IPS-18c (cell line): Measurements from ENCODE around the gene ASTN2.

Experiments
- H3K4me3 ChIP-seq: 2 replicates; pipeline ENCODE4 v1.7.0; 2013; ENCODE audit warnings: low read depth, mild to moderate bottlenecking, low read length, moderate library complexity; ENCODE audit not compliant: insufficient read depth
- H3K9me3 ChIP-seq: one replicate; pipeline ENCODE4 v1.6.1; 2013; ENCODE audit warnings: mild to moderate bottlenecking, low read length, moderate library complexity; ENCODE audit not compliant: control insufficient read depth, insufficient read depth

The ASTN2 gene

GRCh38 chr9:116452227-116452626, 962.6 kb downstream of the ASTN2 start:
- peaks cover 6% of the 10 kb centered on the region for H3K9me3 ChIP-seq
- H3K4me3 ChIP-seq = no peak overlapping the region

GRCh38 chr9:116451500-116452115, 963.2 kb downstream of the ASTN2 start:
- Histone ChIP-seq H3K4me3 (no peak overlapping the region), H3K9me3 (peaks cover 4% of the 10 kb centered on the region)

DNA sequence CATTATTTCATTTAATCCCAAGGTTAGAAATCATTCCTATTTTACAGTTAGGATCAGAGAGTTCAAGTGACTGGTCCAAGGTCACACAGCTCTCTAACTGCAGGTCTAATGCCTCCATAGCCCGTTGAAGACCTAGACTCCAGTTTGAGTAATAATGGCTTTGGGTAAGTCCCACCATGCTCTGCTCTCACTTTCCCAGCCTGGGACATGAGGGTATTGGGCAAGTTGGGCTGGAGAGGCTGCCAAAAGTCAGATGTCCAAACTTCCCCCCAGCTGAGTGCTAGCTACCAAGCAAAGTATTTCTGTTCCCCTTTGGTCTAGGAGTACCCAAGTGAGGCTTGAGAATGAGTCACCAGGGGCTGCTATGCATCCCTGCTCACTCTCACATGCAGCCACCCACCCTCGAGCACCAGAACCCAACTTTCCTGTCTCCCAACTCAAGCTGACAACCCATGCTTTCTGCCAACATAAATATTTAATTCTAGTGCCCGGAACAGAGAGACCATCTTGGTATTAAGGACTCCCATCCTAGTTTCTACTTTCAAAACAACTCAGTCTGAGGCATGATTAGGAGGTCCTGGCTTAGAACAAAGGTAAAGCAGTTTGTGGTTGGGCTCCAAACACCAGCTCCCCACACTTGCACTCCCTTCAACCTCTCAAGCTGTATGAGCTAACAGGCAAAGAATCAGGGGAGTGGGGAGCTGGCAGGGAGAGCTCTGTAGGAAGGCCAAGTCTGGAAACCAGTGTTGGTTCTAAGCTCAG, 964.3 kb downstream of the ASTN2 start:
- Histone ChIP-seq H3K9me3 (peaks cover 2% of the 10 kb centered on the region), H3K4me3 (no peak overlapping the region)

DNA sequence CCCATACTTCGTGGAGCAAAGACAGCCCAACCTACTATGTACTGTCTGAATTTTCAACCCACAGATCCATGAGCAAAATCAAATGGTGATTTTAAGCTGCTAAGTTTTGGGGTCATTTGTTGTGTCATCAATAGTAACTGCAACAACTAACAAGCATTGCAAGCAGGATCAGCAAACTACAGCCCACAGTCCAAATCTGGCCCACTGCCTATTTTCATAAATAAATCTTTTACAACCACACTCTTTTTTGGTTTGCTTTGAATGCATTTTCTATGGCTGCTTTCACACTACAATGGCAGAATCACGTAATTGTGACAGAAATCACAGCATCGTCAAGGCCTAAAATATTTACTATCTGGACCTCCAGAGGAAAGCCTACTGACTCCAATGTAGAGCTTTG, 964.9 kb downstream of the ASTN2 start:
- no peak overlapping the region for H3K4me3 ChIP-seq
- peaks cover 2% of the 10 kb centered on the region for H3K9me3 ChIP-seq

GRCh38 chr9:116448431-116448830, 966.4 kb downstream of the ASTN2 start:
- peaks cover 2% of the 10 kb centered on the region for H3K9me3 ChIP-seq
- no peak overlapping the region for H3K4me3 ChIP-seq

DNA sequence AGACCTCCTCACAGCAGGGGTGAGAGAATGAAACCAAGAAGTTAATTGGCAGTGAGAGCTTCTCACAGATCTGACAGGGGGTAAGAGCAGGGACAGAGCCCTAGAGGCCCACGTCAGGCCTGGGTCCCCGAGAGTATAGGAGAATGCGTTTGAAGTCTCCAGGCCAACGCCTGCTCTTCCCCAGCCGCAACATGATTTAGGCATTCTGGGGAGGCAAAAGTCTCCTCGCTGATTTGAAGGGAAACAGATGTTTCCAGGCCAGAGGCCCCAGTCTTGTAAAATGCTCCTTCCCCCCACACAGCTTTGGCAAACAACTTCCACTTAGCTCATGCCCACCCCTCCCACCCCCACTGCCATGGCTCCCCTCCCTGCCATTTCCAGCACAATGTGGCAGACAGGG, 966.9 kb downstream of the ASTN2 start:
- Histone ChIP-seq H3K9me3 (peaks cover 2% of the 10 kb centered on the region), H3K4me3 (no peak overlapping the region)

DNA sequence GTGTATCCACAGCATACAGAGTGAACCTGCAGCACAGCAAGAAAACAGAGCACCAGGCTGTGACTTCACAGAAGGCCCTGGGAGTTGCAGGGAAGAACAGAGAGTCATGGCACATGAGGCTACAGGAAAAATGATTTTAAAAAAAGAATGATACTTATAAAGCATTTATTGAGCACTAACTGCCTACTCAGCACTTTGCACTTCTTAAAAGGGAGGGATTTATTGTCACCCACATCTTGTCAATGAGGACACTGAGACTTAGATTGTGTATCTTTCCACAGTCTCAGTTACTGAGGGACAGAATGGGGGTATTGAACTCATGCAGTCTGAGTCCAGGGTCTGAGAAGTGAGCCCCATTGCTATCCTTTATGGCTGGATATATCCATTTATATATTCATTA, 972.3 kb downstream of the ASTN2 start:
- Histone ChIP-seq H3K4me3 (no peak overlapping the region), H3K9me3 (no peaks in the 10 kb centered on the region)

DNA sequence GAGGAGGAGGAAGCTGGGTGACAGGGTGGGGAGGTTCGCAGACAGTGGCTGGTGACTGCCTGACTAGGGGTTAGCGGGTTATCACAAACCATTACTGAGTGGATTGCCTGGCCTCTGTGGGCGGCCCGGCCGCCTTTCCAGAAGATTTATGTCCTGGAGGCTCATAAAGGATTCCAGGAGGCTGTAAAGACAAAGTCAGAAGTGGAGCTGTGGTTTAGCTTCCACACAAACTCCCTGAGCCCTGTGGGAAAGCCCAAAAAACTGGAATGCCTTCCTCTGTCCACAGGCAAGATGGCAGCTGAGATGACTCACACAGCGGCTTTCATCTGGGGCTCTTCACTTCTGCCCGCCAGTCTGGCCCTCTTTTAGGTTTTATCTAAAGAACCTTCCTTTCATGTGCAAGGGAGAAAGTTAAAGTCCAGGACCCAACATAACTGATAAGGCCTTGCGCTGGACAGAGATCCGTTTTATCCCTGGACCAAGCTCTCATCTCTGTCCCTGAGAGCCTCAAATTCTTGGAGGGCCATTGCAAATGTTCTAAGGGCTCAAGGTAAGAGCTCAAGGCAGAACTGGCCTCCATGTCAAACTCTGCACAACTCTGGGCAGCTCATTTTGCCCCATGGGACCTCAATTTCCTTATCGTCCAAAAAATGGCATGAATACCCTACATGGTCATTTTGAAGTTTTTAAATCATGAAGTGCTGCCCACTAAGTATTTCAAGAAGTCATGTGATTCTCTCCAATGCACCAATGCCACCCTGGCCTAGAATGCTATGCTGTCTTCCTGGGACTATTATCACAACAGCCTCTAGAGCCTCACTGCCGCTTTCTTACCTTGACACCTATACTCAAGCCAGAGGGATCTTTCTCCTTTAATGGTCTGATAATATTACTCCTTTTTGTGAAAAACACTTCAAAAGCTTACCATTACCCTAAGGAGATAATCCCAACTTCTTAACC, 977.2 kb downstream of the ASTN2 start:
- Histone ChIP-seq H3K9me3 (no peaks in the 10 kb centered on the region), H3K4me3 (no peak overlapping the region)

DNA sequence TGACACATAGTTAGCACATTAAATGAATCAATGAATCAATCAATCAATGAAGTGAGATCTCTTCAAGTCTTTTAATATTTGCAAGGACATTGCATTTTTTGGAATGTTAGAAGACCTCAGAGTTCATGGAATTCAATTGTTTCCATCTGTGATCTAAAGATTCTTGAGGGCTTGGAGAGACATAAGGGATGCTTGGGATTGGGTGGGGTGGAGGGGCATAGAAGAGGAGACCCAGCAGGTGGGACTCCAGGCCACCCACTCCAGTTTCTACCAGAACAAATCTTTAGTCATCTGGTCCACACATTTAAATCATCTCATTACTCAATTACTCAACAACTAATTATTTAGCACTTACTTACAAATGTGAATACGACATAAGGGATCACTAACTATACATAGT, 978.7 kb downstream of the ASTN2 start:
- no peak overlapping the region for H3K4me3 ChIP-seq

DNA sequence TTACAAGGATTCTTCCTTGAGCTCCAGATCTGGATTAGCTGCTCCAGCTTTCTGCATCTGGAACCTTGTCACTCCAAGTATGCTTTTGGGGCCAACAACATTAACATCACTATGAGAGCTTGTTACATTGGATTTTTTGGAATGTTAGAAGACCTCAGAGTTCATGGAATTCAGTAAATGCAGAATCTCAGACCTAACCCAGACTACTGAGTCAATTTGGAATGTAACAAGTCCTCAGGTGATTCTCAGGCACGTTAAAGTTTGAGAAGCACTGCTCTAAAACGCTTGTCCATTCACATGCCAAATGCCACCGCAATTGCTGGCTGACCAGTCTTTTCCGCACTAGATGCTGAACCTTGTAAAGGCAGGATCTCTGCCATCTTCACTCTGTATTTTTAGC, 979.2 kb downstream of the ASTN2 start:
- no peak overlapping the region for H3K4me3 ChIP-seq
- no peaks in the 10 kb centered on the region for H3K9me3 ChIP-seq

More for the DNA sequence above, 978.7 kb downstream of the ASTN2 start:
- no peaks in the 10 kb centered on the region for H3K9me3 ChIP-seq

- Histone ChIP-seq H3K9me3 (no peaks in the 10 kb centered on the region), H3K4me3 (no peak overlapping the region)
Measured at GRCh38 chr9:116434314-116434713, 980.5 kb downstream of the ASTN2 start.

DNA sequence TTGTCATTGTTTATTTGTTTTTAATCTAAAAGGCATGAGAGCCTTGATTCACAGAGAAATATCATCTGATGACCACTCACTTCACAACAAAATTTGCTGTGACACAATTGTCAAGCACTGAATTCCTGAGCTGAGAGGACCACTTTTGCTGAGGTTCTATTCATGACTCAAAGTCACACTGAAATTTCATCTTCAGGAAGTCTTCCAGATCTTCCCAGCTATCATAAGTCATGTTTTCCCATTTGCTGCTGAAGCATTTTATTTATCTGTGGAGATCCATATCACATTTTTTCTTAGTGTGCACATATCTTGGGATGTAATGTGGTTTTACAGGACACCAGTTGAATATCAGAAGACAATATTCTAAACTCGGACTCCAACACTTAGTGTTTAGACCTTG, 982.8 kb downstream of the ASTN2 start:
- H3K9me3 ChIP-seq = no peaks in the 10 kb centered on the region

GRCh38 chr9:116430849-116431248, 984.0 kb downstream of the ASTN2 start:
- Histone ChIP-seq H3K9me3 (no peaks in the 10 kb centered on the region), H3K4me3 (no peak overlapping the region)

More for the DNA sequence above, 982.8 kb downstream of the ASTN2 start:
- H3K4me3 ChIP-seq = no peak overlapping the region

DNA sequence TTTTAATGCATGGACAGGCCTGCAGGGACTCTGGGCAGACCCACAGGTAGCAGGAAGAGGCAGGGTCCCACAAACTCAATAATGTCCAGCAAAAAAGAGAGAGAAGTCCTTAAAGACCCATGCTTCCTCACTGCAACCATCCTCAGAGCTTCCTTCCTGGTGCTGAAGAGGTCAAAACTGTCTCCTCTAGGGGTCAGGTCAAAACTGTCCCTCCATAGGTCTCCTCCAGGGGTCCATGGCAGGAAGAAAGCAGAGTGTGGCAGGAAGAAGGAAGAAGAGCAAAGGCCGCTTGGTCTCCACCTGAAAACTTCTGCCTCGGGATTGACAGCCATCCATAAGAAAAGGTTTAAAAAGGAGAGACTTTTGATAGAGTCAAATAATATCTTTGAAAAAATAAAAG, 989.6 kb downstream of the ASTN2 start:
- Histone ChIP-seq H3K9me3 (no peaks in the 10 kb centered on the region), H3K4me3 (no peak overlapping the region)

GRCh38 chr9:116423149-116423548, 991.7 kb downstream of the ASTN2 start:
- Histone ChIP-seq H3K9me3 (no peaks in the 10 kb centered on the region), H3K4me3 (no peak overlapping the region)

DNA sequence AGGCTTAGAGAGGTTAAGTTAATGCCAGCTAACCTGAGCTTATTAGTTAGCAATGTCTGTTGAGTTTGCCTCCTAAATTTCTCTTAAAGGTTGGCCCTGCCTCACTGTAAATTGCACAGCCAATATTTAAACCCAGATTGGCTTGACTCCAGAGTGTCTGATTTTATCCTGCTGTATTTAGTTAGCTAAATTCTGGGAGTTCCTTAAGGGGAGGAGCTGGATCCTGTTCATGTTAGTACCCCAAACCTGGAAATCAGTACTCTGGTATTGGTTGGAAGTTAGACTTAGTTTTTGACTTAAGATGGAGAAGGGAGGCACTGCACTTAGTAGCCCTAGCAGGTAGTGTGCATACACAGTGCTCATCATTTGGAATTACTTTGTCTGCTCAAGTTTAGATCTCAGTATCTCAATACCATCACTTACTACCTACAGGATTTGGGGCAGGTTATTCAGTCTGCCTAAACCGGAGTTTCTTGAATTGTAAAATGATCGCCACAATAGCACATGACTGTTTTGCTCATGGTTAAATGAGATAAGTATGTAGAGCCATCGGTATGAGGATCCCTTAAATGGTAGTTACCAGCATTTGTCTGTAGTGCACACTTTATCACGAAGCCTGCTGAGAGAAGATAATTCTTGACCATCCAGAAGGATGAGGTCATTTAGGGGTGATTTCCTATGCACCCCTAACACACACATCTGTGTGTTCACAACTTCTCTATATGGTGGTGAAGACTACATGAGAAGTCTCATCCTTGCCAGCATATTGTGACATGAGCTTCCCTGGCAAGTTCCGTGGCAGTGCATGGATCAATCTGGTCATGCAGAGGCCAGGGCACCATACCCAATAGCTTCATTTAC, 992.5 kb downstream of the ASTN2 start:
- no peak overlapping the region for H3K4me3 ChIP-seq

DNA sequence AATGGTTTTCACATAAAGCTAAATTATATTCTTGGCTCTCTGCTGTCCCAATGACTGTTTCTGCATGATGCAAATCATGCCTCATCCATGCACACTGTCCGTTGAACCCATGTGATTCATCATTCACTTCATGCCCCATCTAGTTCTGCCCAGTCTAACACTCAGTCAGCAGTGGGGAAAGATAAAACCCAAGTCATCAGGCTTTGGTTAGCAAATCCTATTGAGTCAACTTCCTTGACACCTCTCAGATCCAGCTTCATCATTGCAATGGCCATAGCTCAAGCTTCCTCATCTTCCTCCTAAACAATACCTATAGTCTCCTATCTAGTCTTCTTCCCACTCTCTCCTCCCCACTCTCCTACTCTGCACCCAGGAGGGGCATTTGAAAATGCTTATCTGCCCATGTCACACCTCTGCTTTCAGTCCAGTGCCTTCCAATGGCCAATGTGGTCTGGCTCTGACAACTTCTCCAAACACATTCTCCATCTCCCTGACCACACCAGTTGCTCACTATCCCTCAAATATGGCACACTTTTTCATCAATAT, 993.8 kb downstream of the ASTN2 start:
- Histone ChIP-seq H3K9me3 (no peaks in the 10 kb centered on the region), H3K4me3 (no peak overlapping the region)

More for the DNA sequence above, 992.5 kb downstream of the ASTN2 start:
- H3K9me3 ChIP-seq = no peaks in the 10 kb centered on the region
